Transverse colon (tissue), 4 donors: ENCODE data around the gene ITGB6. TPM values are rescaled to one million over a fixed set of nuclear protein-coding genes. Genes with fewer than 3 reads are reported as not detected.

Experiments
- DNase-seq: peaks from one replicate; pipeline ENCODE4 v3.0.0-alpha.2; 2019
- H3K27ac ChIP-seq, 4 donors: fragments of 200-600 bp; sonication (generic); 2 replicates each; pipeline ENCODE4 v1.5.1; 2016 to 2018; ENCODE audit warnings: inconsistent platforms in 4 of 4
- H3K27me3 ChIP-seq: fragments of 200-600 bp; sonication (generic); 2 replicates; pipeline ENCODE4 v1.5.1; 2017; ENCODE audit warnings: inconsistent platforms
- H3K36me3 ChIP-seq, 4 donors: fragments of 200-600 bp; sonication (generic); 2 replicates each; pipeline ENCODE4 v1.5.1; 2017 to 2019; ENCODE audit warnings: inconsistent platforms in 4 of 4
- H3K4me1 ChIP-seq, 4 donors: fragments of 200-600 bp; sonication (generic); 2 replicates each; pipeline ENCODE4 v1.5.1; 2017 to 2020; ENCODE audit warnings: inconsistent platforms in 4 of 4
- H3K4me3 ChIP-seq, 4 donors: fragments of 200-600 bp; sonication (generic); 1 replicate in 1 of 4; 2 replicates in 3 of 4; pipeline versions ENCODE4 v1.5.1 to v1.6.1; 2017 to 2019; ENCODE audit warnings: inconsistent platforms in 4 of 4
- H3K9me3 ChIP-seq, 2 donors: fragments of 200-600 bp; sonication (generic); 2 replicates each; pipeline ENCODE4 v1.5.1; 2017 to 2019; ENCODE audit warnings: inconsistent platforms in 2 of 2
- CTCF ChIP-seq, 5 experiments: fragments of 200-600 bp in 3 of 5; fragments of 450-650 bp in 2 of 5; sonication (generic) in 3 of 5; IDR thresholded peaks; 1 replicate in 2 of 5; 2 replicates in 3 of 5; pipeline ENCODE4 v1.5.1; 2016 to 2017; ENCODE audit warnings: antibody characterized with exemption in 5 of 5, inconsistent platforms in 3 of 5, mild to moderate bottlenecking in 2 of 5, moderate library complexity in 1 of 5
- EP300 ChIP-seq: sonication (generic); formaldehyde crosslinking; IDR thresholded peaks from one replicate; pipeline ENCODE4 v1.6.1; 2017; ENCODE audit warnings: antibody characterized with exemption, low read depth
- POLR2A ChIP-seq: fragments of 450-650 bp; IDR thresholded peaks from one replicate; pipeline ENCODE4 v1.6.1; 2016; ENCODE audit warnings: antibody characterized with exemption, mild to moderate bottlenecking, moderate library complexity
- POLR2AphosphoS5 ChIP-seq, 3 donors: sonication (generic); formaldehyde crosslinking; IDR thresholded peaks; one replicate each; pipeline ENCODE4 v1.6.1; 2016; ENCODE audit warnings: antibody characterized with exemption in 3 of 3
- WGBS, 2 donors: methylation state at CpG; one replicate each; pipeline ENCODE4 v1.1.5; 2018; ENCODE audit warnings: low coverage in 1 of 2; 5-methylcytosine and 5-hydroxymethylcytosine counted together
- in situ Hi-C, 4 donors: fragments of 200-750 bp; cut with MboI; loops; one replicate each; pipeline versions ENCODE4 v1.15.0 to v1.15.1; 2017; ENCODE audit warnings: low sequenced_read_pairs in 3 of 4, low pct_ligation_motif_present in 1 of 4, low pct_unique_long_range_greater_than_20kb in 1 of 4
- intact Hi-C: fragments of 100-400 bp; cut with DNase I; formaldehyde crosslinking; loops from one replicate; pipeline ENCODE4 v1.15.1; 2023; ENCODE audit warnings: low total_unique reads
- total RNA-seq, 4 donors: library from RNA; depleted of rRNA; stranded (reverse); fragments of >200 nt; gene quantifications; one replicate each; pipeline ENCODE4 v1.1.0, GENCODE V29; 2016

ITGB6 gene
- total RNA-seq, 4 donors from 2014 or later = 7.6 to 28.8 (median 20.2) TPM

GRCh38 chr2:160062292-160063005 lies 137.6 kb downstream of the ITGB6 start, which contains the start of gene PLA2R1:
Gene PLA2R1, minus strand, starts transcription at chr2:160062615. Its CDS starts 212 bp downstream, at chr2:160062403.
- in situ Hi-C loops = no loop called here
- H3K36me3 ChIP-seq = no peaks in the 10 kb centered on the region
- peaks cover 12 to 23% (median 18%) of the 10 kb centered on the region in 4 donors for H3K4me1 ChIP-seq
- H3K9me3 ChIP-seq = no peaks in the 10 kb centered on the region
- WGBS, 2 donors = 7% methylated on average over 37 of the region's 52 CpGs; no CpG with 5 or more reads in 1 of the 2 donors
- TF ChIP-seq EP300 (no peak), POLR2AphosphoS5 (IDR thresholded peaks at IDR 0.05) (peak in 2 of 3 donors; percentile 62 to 67), POLR2A (peak; percentile 72)
- intact Hi-C loops = no loop called here
- H3K27ac ChIP-seq = peak within 1 kb of the TSS; percentile 57 to 85 (median 76)
- peak; percentile 74 for DNase-seq
- H3K4me3 ChIP-seq = peak within 1 kb of the TSS; percentile 55 to 94 (median 83)
- peaks cover 11% of the 10 kb centered on the region for H3K27me3 ChIP-seq

GRCh38 chr2:160061944-160062291 lies 138.2 kb downstream of the ITGB6 start:
- in situ Hi-C loops (no loop called here), intact Hi-C loops (no loop called here)
- H3K27me3 ChIP-seq = peaks cover 11% of the 10 kb centered on the region
- no peaks in the 10 kb centered on the region for H3K9me3 ChIP-seq
- peak overlapping the region; percentile 57 to 85 (median 76) for H3K27ac ChIP-seq
- H3K36me3 ChIP-seq = no peaks in the 10 kb centered on the region
- WGBS, 2 donors = 5% methylated on average over 23 of the region's 27 CpGs; no CpG with 5 or more reads in 1 of the 2 donors
- DNase-seq = no peak
- no peak for TF ChIP-seq POLR2A
- TF ChIP-seq EP300 = no peak
- TF ChIP-seq CTCF (IDR thresholded peaks at IDR 0.05) = no peak
- TF ChIP-seq POLR2AphosphoS5 (IDR thresholded peaks at IDR 0.05) = no peak
- H3K4me3 ChIP-seq = peak overlapping the region; percentile 55 to 94 (median 83)
- H3K4me1 ChIP-seq = peaks cover 12 to 23% (median 18%) of the 10 kb centered on the region in 4 donors

- Histone ChIP-seq H3K36me3 (no peaks in the 10 kb centered on the region), H3K4me3 (peak overlapping the region; percentile 55 to 94 (median 83)), H3K4me1 (peaks cover 12 to 23% (median 18%) of the 10 kb centered on the region in 4 donors), H3K27me3 (peaks cover 11% of the 10 kb centered on the region), H3K9me3 (no peaks in the 10 kb centered on the region), H3K27ac (peak overlapping the region; percentile 57 to 85 (median 76))
- no peak for DNase-seq
- in situ Hi-C loops = no loop called here
- WGBS, 2 donors = 68 to 81% methylated on average over 9 to 18 of the region's 18 CpGs
- intact Hi-C loops = no loop called here
- TF ChIP-seq POLR2AphosphoS5 (IDR thresholded peaks at IDR 0.05) (no peak), EP300 (no peak), POLR2A (no peak), CTCF (IDR thresholded peaks at IDR 0.05) (no peak)
These were observed 138.5 kb downstream of the ITGB6 start for GRCh38 chr2:160061533-160061932.

- intact Hi-C loops = no loop called here
- Histone ChIP-seq H3K27me3 (peaks cover 11% of the 10 kb centered on the region), H3K4me3 (no peak overlapping the region), H3K27ac (no peak overlapping the region), H3K9me3 (no peaks in the 10 kb centered on the region), H3K4me1 (peaks cover 12 to 23% (median 18%) of the 10 kb centered on the region in 4 donors), H3K36me3 (no peaks in the 10 kb centered on the region)
- no peak for TF ChIP-seq EP300
- TF ChIP-seq POLR2A = no peak
- no peak for DNase-seq
- in situ Hi-C loops = no loop called here
- WGBS, 2 donors = 92 to 93% methylated on average over 2 of the region's 2 CpGs
These were observed 139.8 kb downstream of the ITGB6 start for GRCh38 chr2:160060297-160060696.

GRCh38 chr2:160057356-160057755 lies 142.7 kb downstream of the ITGB6 start:
- H3K4me3 ChIP-seq = no peak overlapping the region
- H3K27ac ChIP-seq = no peak overlapping the region
- no peaks in the 10 kb centered on the region for H3K36me3 ChIP-seq
- intact Hi-C loops = no loop called here
- TF ChIP-seq POLR2AphosphoS5 (IDR thresholded peaks at IDR 0.05) = no peak
- no peak for TF ChIP-seq EP300
- TF ChIP-seq POLR2A = no peak
- no peak for TF ChIP-seq CTCF (IDR thresholded peaks at IDR 0.05)
- peaks cover 10% of the 10 kb centered on the region for H3K27me3 ChIP-seq
- in situ Hi-C loops = no loop called here
- no peaks in the 10 kb centered on the region for H3K9me3 ChIP-seq
- DNase-seq = no peak
- H3K4me1 ChIP-seq = peaks cover 4 to 11% (median 8%) of the 10 kb centered on the region in 4 donors
- WGBS, 2 donors = 42 to 61% methylated on average over 2 of the region's 2 CpGs
